ENCODE data around the gene KIF17.

KIF17 gene

GRCh38 chr1:20717452-20718342 lies at the start of gene KIF17:
KIF17 (minus strand) TSS chr1:20718007; CDS start chr1:20717706, 301 bp downstream.
- DNase-seq = peak; percentile 67

- DNase-seq = no peak
Observed at GRCh38 chr1:20767271-20767670, 49.5 kb upstream of the KIF17 start.

GRCh38 chr1:20763417-20763816 lies 45.6 kb upstream of the KIF17 start:
- no peak for DNase-seq

- no peak for DNase-seq
Observed at GRCh38 chr1:20760322-20760721, 42.5 kb upstream of the KIF17 start.

- DNase-seq = no peak
Observed at GRCh38 chr1:20753589-20753988, 35.8 kb upstream of the KIF17 start.

- no peak for DNase-seq
Observed at GRCh38 chr1:20751462-20751990, 33.7 kb upstream of the KIF17 start.

- DNase-seq = no peak
Observed at GRCh38 chr1:20742671-20743070, 24.9 kb upstream of the KIF17 start.

- DNase-seq = no peak
Observed at GRCh38 chr1:20740781-20741180, 23.0 kb upstream of the KIF17 start.

GRCh38 chr1:20739225-20739624 lies 21.4 kb upstream of the KIF17 start:
- no peak for DNase-seq

- DNase-seq = no peak
Observed at GRCh38 chr1:20735581-20736111, 17.8 kb upstream of the KIF17 start.

- DNase-seq = no peak
Observed at GRCh38 chr1:20733360-20733975, 15.7 kb upstream of the KIF17 start.

- peak; percentile 79 for DNase-seq
Observed at GRCh38 chr1:20732588-20733359, 15.0 kb upstream of the KIF17 start, which contains the start of gene SH2D5. SH2D5 (minus strand) TSS chr1:20732703; CDS start chr1:20728044, 4,659 bp downstream.

- DNase-seq = peak; percentile 63
Observed at GRCh38 chr1:20732071-20732587, 14.3 kb upstream of the KIF17 start.

- DNase-seq = no peak
Observed at GRCh38 chr1:20731057-20731991, 13.5 kb upstream of the KIF17 start.

GRCh38 chr1:20730690-20731056 lies 12.9 kb upstream of the KIF17 start:
- no peak for DNase-seq

GRCh38 chr1:20729990-20730689 lies 12.3 kb upstream of the KIF17 start:
- no peak for DNase-seq

- DNase-seq = no peak
Observed at GRCh38 chr1:20729155-20729931, 11.5 kb upstream of the KIF17 start.

- DNase-seq = no peak
Observed at GRCh38 chr1:20728371-20729154, 10.8 kb upstream of the KIF17 start.

- no peak for DNase-seq
Observed at GRCh38 chr1:20727746-20728316, 10.0 kb upstream of the KIF17 start.

Measured in activated naive CD4-positive, alpha-beta T cell treated with Interleukin-2 at 50 U/mL for 16 hours (primary cell).